PFSK-1 (cell line): ENCODE data around the gene EIF2AK3.

ENCODE experiments used
- FOXP2 ChIP-seq: optimal IDR thresholded peaks from 2 replicates; pipeline ENCODE3; 2011; ENCODE audit warnings: borderline replicate concordance, control low read depth, inconsistent platforms; ENCODE audit not compliant: insufficient read depth; ENCODE audit errors: extremely low read length, extremely low read depth
- POLR2AphosphoS5 ChIP-seq: IDR thresholded peaks from 2 replicates; pipeline ENCODE4 v1.6.1; 2012; ENCODE audit warnings: low read depth, mild to moderate bottlenecking, control low read depth, low read length, moderate library complexity
- SIN3A ChIP-seq: IDR thresholded peaks from 2 replicates; pipeline ENCODE4 v1.6.1; 2012; ENCODE audit warnings: mild to moderate bottlenecking, low read length, moderate library complexity, borderline replicate concordance; ENCODE audit not compliant: insufficient read depth
- TAF1 ChIP-seq: IDR thresholded peaks from 2 replicates; pipeline ENCODE4 v1.6.1; 2012; ENCODE audit warnings: low read length, control low read depth, borderline replicate concordance; ENCODE audit not compliant: insufficient read depth
- TF ChIP-seq, protein P1 (sequence below), 2 experiments: IDR thresholded peaks; 2 replicates each; pipeline versions ENCODE4 v1.6.1 to v1.8.0; 2011 to 2012; ENCODE audit warnings: low read depth in 2 of 2, low read length in 2 of 2, control low read depth in 1 of 2, inconsistent platforms in 1 of 2, mild to moderate bottlenecking in 1 of 2, moderate library complexity in 1 of 2; ENCODE audit not compliant: insufficient read depth in 1 of 2

DNA sequence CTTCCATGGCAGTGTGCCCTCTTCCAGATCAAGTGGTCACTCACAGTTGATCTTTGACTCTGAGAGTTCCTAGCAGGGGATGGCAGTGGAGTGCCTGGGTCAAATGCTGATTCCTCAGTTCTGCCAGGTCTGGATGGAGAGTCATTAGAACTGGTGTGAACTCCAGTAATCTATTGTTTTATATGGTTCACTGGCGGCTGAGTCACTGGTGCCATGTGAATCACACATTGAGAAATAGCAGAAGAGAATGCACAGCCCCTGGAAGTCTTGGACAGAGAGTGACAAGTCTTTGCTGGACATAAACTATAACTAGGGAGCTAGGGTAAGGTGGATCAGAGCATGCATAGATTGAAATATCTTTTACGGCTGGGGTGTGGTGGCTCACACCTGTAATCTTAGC is 86.9 kb downstream of the EIF2AK3 start:
- TF ChIP-seq TAF1 (no peak), POLR2AphosphoS5 (no peak), FOXP2 (no peak), SIN3A (no peak)
- TF ChIP-seq, protein P1, sequence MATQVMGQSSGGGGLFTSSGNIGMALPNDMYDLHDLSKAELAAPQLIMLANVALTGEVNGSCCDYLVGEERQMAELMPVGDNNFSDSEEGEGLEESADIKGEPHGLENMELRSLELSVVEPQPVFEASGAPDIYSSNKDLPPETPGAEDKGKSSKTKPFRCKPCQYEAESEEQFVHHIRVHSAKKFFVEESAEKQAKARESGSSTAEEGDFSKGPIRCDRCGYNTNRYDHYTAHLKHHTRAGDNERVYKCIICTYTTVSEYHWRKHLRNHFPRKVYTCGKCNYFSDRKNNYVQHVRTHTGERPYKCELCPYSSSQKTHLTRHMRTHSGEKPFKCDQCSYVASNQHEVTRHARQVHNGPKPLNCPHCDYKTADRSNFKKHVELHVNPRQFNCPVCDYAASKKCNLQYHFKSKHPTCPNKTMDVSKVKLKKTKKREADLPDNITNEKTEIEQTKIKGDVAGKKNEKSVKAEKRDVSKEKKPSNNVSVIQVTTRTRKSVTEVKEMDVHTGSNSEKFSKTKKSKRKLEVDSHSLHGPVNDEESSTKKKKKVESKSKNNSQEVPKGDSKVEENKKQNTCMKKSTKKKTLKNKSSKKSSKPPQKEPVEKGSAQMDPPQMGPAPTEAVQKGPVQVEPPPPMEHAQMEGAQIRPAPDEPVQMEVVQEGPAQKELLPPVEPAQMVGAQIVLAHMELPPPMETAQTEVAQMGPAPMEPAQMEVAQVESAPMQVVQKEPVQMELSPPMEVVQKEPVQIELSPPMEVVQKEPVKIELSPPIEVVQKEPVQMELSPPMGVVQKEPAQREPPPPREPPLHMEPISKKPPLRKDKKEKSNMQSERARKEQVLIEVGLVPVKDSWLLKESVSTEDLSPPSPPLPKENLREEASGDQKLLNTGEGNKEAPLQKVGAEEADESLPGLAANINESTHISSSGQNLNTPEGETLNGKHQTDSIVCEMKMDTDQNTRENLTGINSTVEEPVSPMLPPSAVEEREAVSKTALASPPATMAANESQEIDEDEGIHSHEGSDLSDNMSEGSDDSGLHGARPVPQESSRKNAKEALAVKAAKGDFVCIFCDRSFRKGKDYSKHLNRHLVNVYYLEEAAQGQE (IDR thresholded peaks at IDR 0.05; ENCODE audit: insufficient read depth in 1 of 2, low read depth in 2 of 2, low read length in 2 of 2), result no peak
